SK-N-SH (cell line): Measurements from ENCODE around the gene LAP3. TPM values are rescaled to one million over a fixed set of nuclear protein-coding genes. Genes with fewer than 3 reads are reported as not detected.

Source experiments
- CTCF ChIA-PET: fragments of 300-600, 350-600 bp; formaldehyde crosslinking; extraction: SDS; loops from one replicate; lab custom pipeline; 2021; lab: Yijun Ruan, JAX
- POLR2A ChIA-PET: fragments of 350-600 bp; sonication (Branson Sonifier 250); formaldehyde crosslinking; extraction: SDS; loops from one replicate; lab custom pipeline; 2020; ENCODE audit warnings: antibody characterized with exemption, inconsistent platforms; lab: Yijun Ruan, JAX
- DNase-seq: peaks from one replicate; pipeline ENCODE4 v3.0.0; 2012
- H2AFZ ChIP-seq: fragments of 200-600 bp; sonication (generic); 2 replicates; pipeline ENCODE4 v1.8.1; 2016; ENCODE audit warnings: antibody characterized with exemption, mild to moderate bottlenecking, low read depth
- H3F3A ChIP-seq: fragments of 200-600 bp; sonication (generic); replicated peaks from 2 replicates; pipeline ENCODE3; 2016; ENCODE audit warnings: antibody characterized with exemption, mild to moderate bottlenecking; ENCODE audit not compliant: insufficient read depth
- H3K27ac ChIP-seq, 2 experiments: fragments of 200-500 bp in 1 of 2; fragments of 200-600 bp in 1 of 2; sonication (Bioruptor generic) in 1 of 2; sonication (generic), shearing (Covaris generic) in 1 of 2; 2 replicates each; pipeline versions ENCODE4 v1.5.1 to v1.6.1; 2014 to 2016; ENCODE audit warnings: low read depth in 2 of 2, inconsistent platforms in 1 of 2, low read length in 1 of 2, mild to moderate bottlenecking in 1 of 2, mixed read lengths in 1 of 2
- H3K27me3 ChIP-seq: fragments of 200-600 bp; sonication (generic), shearing (Covaris generic); 2 replicates; pipeline ENCODE4 v1.6.1; 2016; ENCODE audit warnings: mixed run types; ENCODE audit not compliant: insufficient read depth
- H3K36me3 ChIP-seq, 2 experiments: fragments of 200-500 bp in 1 of 2; fragments of 200-600 bp in 1 of 2; sonication (Bioruptor generic) in 1 of 2; sonication (generic) in 1 of 2; replicated peaks in 1 of 2; 2 replicates each; pipeline versions ENCODE3 to v1.5.1; 2014 to 2016; ENCODE audit warnings: low read length in 1 of 2, mild to moderate bottlenecking in 1 of 2; ENCODE audit not compliant: insufficient read depth in 2 of 2, control insufficient read depth in 1 of 2
- H3K4me1 ChIP-seq, 2 experiments: fragments of 200-500 bp in 1 of 2; fragments of 200-600 bp in 1 of 2; sonication (Bioruptor generic) in 1 of 2; sonication (generic), shearing (Covaris generic) in 1 of 2; 2 replicates each; pipeline versions ENCODE4 v1.5.1 to v1.6.1; 2014 to 2016; ENCODE audit warnings: low read depth in 1 of 2, low read length in 1 of 2, mixed run types in 1 of 2; ENCODE audit not compliant: insufficient read depth in 2 of 2, control insufficient read depth in 1 of 2
- H3K4me2 ChIP-seq: fragments of 200-600 bp; sonication (generic), shearing (Covaris generic); 2 replicates; pipeline ENCODE4 v1.6.1; 2017; ENCODE audit warnings: mixed run types
- H3K4me3 ChIP-seq, 2 experiments: fragments of 200-500 bp in 1 of 2; fragments of 200-600 bp in 1 of 2; sonication (Bioruptor generic) in 1 of 2; sonication (generic), shearing (Covaris generic) in 1 of 2; 2 replicates each; pipeline versions ENCODE4 v1.5.1 to v1.8.1; 2014 to 2016; ENCODE audit warnings: low read depth in 2 of 2, inconsistent platforms in 1 of 2, low read length in 1 of 2, mild to moderate bottlenecking in 1 of 2, mixed read lengths in 1 of 2, moderate library complexity in 1 of 2
- H3K79me2 ChIP-seq: fragments of 200-600 bp; sonication (generic); 2 replicates; pipeline ENCODE4 v1.8.1; 2017; ENCODE audit warnings: mild to moderate bottlenecking; ENCODE audit not compliant: insufficient read depth
- H3K9ac ChIP-seq: fragments of 200-600 bp; sonication (generic); 2 replicates; pipeline ENCODE4 v1.6.1; 2017; ENCODE audit warnings: mixed run types
- H3K9me2 ChIP-seq: fragments of 200-600 bp; sonication (generic); 2 replicates; pipeline ENCODE4 v1.6.1; 2017; ENCODE audit warnings: mixed run types
- H3K9me3 ChIP-seq: fragments of 200-600 bp; sonication (generic); 2 replicates; pipeline ENCODE4 v1.6.1; 2017; ENCODE audit warnings: mixed run types, mild to moderate bottlenecking, moderate library complexity
- H4K20me1 ChIP-seq: fragments of 200-600 bp; sonication (generic); 2 replicates; pipeline ENCODE4 v1.6.1; 2017; ENCODE audit warnings: mild to moderate bottlenecking, mixed run types; ENCODE audit not compliant: insufficient read depth
- CTCF ChIP-seq: fragments of 200-600 bp; sonication (generic); IDR thresholded peaks from 2 replicates; pipeline ENCODE4 v1.6.1; 2017; ENCODE audit warnings: antibody characterized with exemption, mild to moderate bottlenecking, moderate library complexity
- ELF1 ChIP-seq: IDR thresholded peaks from 2 replicates; pipeline ENCODE4 v1.4.0; 2012
- EP300 ChIP-seq, 2 experiments: IDR thresholded peaks; 2 replicates each; pipeline versions ENCODE4 v1.4.0 to v1.6.1; 2012; ENCODE audit warnings: borderline replicate concordance in 1 of 2, low read depth in 1 of 2, low read length in 1 of 2
- EZH2phosphoT487 ChIP-seq: fragments of 200-600 bp; sonication (generic); IDR thresholded peaks from 2 replicates; pipeline ENCODE4 v1.6.1; 2017; ENCODE audit warnings: low read depth, mixed run types, mild to moderate bottlenecking, antibody characterized with exemption, moderate library complexity, borderline replicate concordance
- FOSL2 ChIP-seq: IDR thresholded peaks from 2 replicates; pipeline ENCODE4 v1.4.0; 2012; ENCODE audit warnings: low read depth, mild to moderate bottlenecking, moderate library complexity, borderline replicate concordance
- FOXJ3 ChIP-seq: sonication (generic); formaldehyde crosslinking; IDR thresholded peaks from 2 replicates; pipeline ENCODE4 v1.5.1; 2020; ENCODE audit warnings: mild to moderate bottlenecking, missing genetic modification reagents
- FOXM1 ChIP-seq: IDR thresholded peaks from 2 replicates; pipeline ENCODE4 v1.4.0; 2012; ENCODE audit warnings: low read depth, mild to moderate bottlenecking
- IRF3 ChIP-seq: fragments of 150-350 bp; IDR thresholded peaks from 2 replicates; pipeline ENCODE4 v1.6.1; 2016; ENCODE audit warnings: mild to moderate bottlenecking, low read depth, low read length
- NFIC ChIP-seq: IDR thresholded peaks from 2 replicates; pipeline ENCODE4 v1.4.0; 2012; ENCODE audit warnings: borderline replicate concordance
- RAD21 ChIP-seq: IDR thresholded peaks from 2 replicates; pipeline ENCODE4 v1.6.1; 2012; ENCODE audit warnings: mild to moderate bottlenecking, low read length
- REST ChIP-seq: IDR thresholded peaks from 2 replicates; pipeline ENCODE4 v1.6.1; 2012; ENCODE audit warnings: mild to moderate bottlenecking, low read depth, low read length, moderate library complexity
- RXRA ChIP-seq: IDR thresholded peaks from 2 replicates; pipeline ENCODE4 v1.4.0; 2012; ENCODE audit warnings: low read depth, mild to moderate bottlenecking, borderline replicate concordance
- SIN3A ChIP-seq: IDR thresholded peaks from 2 replicates; pipeline ENCODE4 v1.6.1; 2012; ENCODE audit warnings: low read depth, mild to moderate bottlenecking, low read length, moderate library complexity, borderline replicate concordance
- SMC3 ChIP-seq: IDR thresholded peaks from 2 replicates; pipeline ENCODE4 v1.6.1; 2012; ENCODE audit warnings: low read depth, low read length, improper control_type of control experiment
- ZBTB33 ChIP-seq: IDR thresholded peaks from 2 replicates; pipeline ENCODE4 v1.4.0; 2012; ENCODE audit warnings: low read depth, borderline replicate concordance
- WGBS: methylation state at CpG from one replicate; pipeline ENCODE4 v1.1.6; 2017; ENCODE audit warnings: low lambda C conversion rate; 5-methylcytosine and 5-hydroxymethylcytosine counted together
- polyA plus RNA-seq, 3 experiments: library from polyadenylated mRNA; depleted of rRNA; stranded (reverse); fragments of >200 nt; gene quantifications; 2 replicates each; pipeline ENCODE4 v1.2.3, GENCODE V29; 2012
- TF ChIP-seq, protein P1 (sequence below): IDR thresholded peaks from 2 replicates; pipeline ENCODE4; 2012
- TF ChIP-seq, protein P2 (sequence below): fragments of 150-350 bp; IDR thresholded peaks from 2 replicates; pipeline ENCODE4 v1.6.1; 2017; ENCODE audit warnings: antibody characterized with exemption, low read length, low read depth, borderline replicate concordance

LAP3 gene
- polyA plus RNA-seq, 1 of the 3 experiments (the other 2 are of a cell fraction), result 53.2 TPM

GRCh38 chr4:17565846-17566245 lies 11.2 kb upstream of the LAP3 start:
- no peaks in the 10 kb centered on the region for H3K9me2 ChIP-seq
- no peaks in the 10 kb centered on the region for H3K36me3 ChIP-seq
- WGBS, result 77% methylated on average over 3 of the region's 3 CpGs
- no peak overlapping the region for H3K4me2 ChIP-seq
- no peaks in the 10 kb centered on the region for H3K9me3 ChIP-seq
- no peaks in the 10 kb centered on the region; the same call in 1 of the 2 replicates for H3K27me3 ChIP-seq
- H3K79me2 ChIP-seq, result no peaks in the 10 kb centered on the region
- no peak overlapping the region for H3K9ac ChIP-seq
- H3K4me3 ChIP-seq, result no peak overlapping the region
- no peaks in the 10 kb centered on the region for H4K20me1 ChIP-seq
- H3F3A ChIP-seq, result no peaks in the 10 kb centered on the region
- ChIA-PET POLR2A (no interaction called here), CTCF (interaction anchor here (1.4 to 1.7 kb wide), 2 partner anchors 10 to 70 kb away, joined by 3 to 4 read pairs; no protein-coding TSS in a partner anchor)
- TF ChIP-seq ELF1, result no peak
- TF ChIP-seq EZH2phosphoT487, result no peak
- TF ChIP-seq EP300 (IDR thresholded peaks at IDR 0.05; ENCODE audit: borderline replicate concordance in 1 of 2, low read depth in 1 of 2, low read length in 1 of 2), result no peak
- no peak for TF ChIP-seq FOSL2
- no peak for TF ChIP-seq SMC3
- TF ChIP-seq FOXM1, result no peak
- TF ChIP-seq ZBTB33, result no peak
- no peak for TF ChIP-seq RAD21
- TF ChIP-seq, protein P1, sequence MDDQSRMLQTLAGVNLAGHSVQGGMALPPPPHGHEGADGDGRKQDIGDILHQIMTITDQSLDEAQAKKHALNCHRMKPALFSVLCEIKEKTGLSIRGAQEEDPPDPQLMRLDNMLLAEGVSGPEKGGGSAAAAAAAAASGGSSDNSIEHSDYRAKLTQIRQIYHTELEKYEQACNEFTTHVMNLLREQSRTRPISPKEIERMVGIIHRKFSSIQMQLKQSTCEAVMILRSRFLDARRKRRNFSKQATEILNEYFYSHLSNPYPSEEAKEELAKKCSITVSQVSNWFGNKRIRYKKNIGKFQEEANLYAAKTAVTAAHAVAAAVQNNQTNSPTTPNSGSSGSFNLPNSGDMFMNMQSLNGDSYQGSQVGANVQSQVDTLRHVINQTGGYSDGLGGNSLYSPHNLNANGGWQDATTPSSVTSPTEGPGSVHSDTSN, result no peak
- TF ChIP-seq FOXJ3, result no peak
- H3K27ac ChIP-seq, result no peak overlapping the region
- H2AFZ ChIP-seq, result no peak overlapping the region
- DNase-seq, result no peak
- H3K4me1 ChIP-seq, result peaks cover 0 to 17% of the 10 kb centered on the region in 2 experiments; a peak in 1 of 4 replicates

GRCh38 chr4:17567271-17567670 lies 9.7 kb upstream of the LAP3 start:
- peaks cover 0 to 4% of the 10 kb centered on the region in 2 experiments; a peak in 1 of 4 replicates for H3K4me1 ChIP-seq
- H3K9ac ChIP-seq, result no peak overlapping the region
- no peaks in the 10 kb centered on the region for H3F3A ChIP-seq
- no peaks in the 10 kb centered on the region for H3K9me3 ChIP-seq
- 40% methylated on average over 2 of the region's 2 CpGs for WGBS
- no peaks in the 10 kb centered on the region for H3K9me2 ChIP-seq
- no peak for DNase-seq
- H3K36me3 ChIP-seq, result no peaks in the 10 kb centered on the region
- no peak overlapping the region for H3K27ac ChIP-seq
- H3K4me3 ChIP-seq, result no peak overlapping the region
- H2AFZ ChIP-seq, result no peak overlapping the region
- no peaks in the 10 kb centered on the region for H3K79me2 ChIP-seq
- no peak overlapping the region for H3K4me2 ChIP-seq
- no peaks in the 10 kb centered on the region; the same call in 1 of the 2 replicates for H3K27me3 ChIP-seq
- CTCF ChIA-PET, result interaction anchor here (1.7 to 1.8 kb wide), 2 partner anchors 18 to 69 kb away, joined by 4 to 9 read pairs; no protein-coding TSS in a partner anchor
- POLR2A ChIA-PET, result no interaction called here
- no peaks in the 10 kb centered on the region for H4K20me1 ChIP-seq
- TF ChIP-seq CTCF (no peak), REST (no peak), IRF3 (no peak), NFIC (no peak), SIN3A (no peak), RXRA (no peak), SMC3 (no peak)
- TF ChIP-seq, protein P2, sequence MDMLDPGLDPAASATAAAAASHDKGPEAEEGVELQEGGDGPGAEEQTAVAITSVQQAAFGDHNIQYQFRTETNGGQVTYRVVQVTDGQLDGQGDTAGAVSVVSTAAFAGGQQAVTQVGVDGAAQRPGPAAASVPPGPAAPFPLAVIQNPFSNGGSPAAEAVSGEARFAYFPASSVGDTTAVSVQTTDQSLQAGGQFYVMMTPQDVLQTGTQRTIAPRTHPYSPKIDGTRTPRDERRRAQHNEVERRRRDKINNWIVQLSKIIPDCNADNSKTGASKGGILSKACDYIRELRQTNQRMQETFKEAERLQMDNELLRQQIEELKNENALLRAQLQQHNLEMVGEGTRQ, result no peak
